Natural killer cell (primary cell): ENCODE measurements around the gene NR2F6. TPM values are rescaled to one million over a fixed set of nuclear protein-coding genes. Genes with fewer than 3 reads are reported as not detected.
"Not testable (repeated sequence)": the region's sequence is repeated elsewhere in the genome, so short reads cannot be mapped to it uniquely, and the experiment has no call there.

Experiments
- ATAC-seq, 3 donors: fragments of 150-1000 bp in 2 of 3; fragments of 200-7000 bp in 1 of 3; cut with Tn5 transposase; 1 replicate in 1 of 3; 2 replicates in 2 of 3; pipeline ENCODE4 v1.10.0; 2021; ENCODE audit warnings: mild to moderate bottlenecking in 2 of 3, moderate library complexity in 2 of 3
- DNase-seq, 2 donors: peaks; one replicate each; pipeline versions ENCODE4 v3.0.0 to v3.0.0-alpha.2; 2013 to 2021; ENCODE audit warnings: mixed read lengths in 1 of 2
- H3K27ac ChIP-seq: one replicate; pipeline ENCODE4 v1.5.1; 2013; ENCODE audit warnings: mild to moderate bottlenecking, low read length
- H3K27me3 ChIP-seq: one replicate; pipeline ENCODE4 v1.6.1; 2013; ENCODE audit warnings: low read length; ENCODE audit not compliant: control insufficient read depth, insufficient read depth
- H3K36me3 ChIP-seq: one replicate; pipeline ENCODE4 v1.6.1; 2013; ENCODE audit warnings: low read length; ENCODE audit not compliant: control insufficient read depth, insufficient read depth
- H3K4me1 ChIP-seq: one replicate; pipeline ENCODE4 v1.6.1; 2013; ENCODE audit warnings: low read length; ENCODE audit not compliant: control insufficient read depth, insufficient read depth
- H3K4me3 ChIP-seq: one replicate; pipeline ENCODE4 v1.5.1; 2013; ENCODE audit warnings: low read length
- H3K9me3 ChIP-seq: one replicate; pipeline ENCODE4 v1.6.1; 2013; ENCODE audit warnings: low read length; ENCODE audit not compliant: control insufficient read depth, insufficient read depth
- H3K27ac Mint-ChIP-seq, 2 donors: one replicate each; pipeline ENCODE4 v1.8.0; 2022; ENCODE audit warnings: mild to moderate bottlenecking in 2 of 2, mixed read lengths in 2 of 2, moderate library complexity in 1 of 2
- H3K27me3 Mint-ChIP-seq, 2 donors: one replicate each; pipeline ENCODE4 v1.8.0; 2022; ENCODE audit warnings: low read depth in 2 of 2, mixed read lengths in 2 of 2
- H3K36me3 Mint-ChIP-seq: one replicate; pipeline ENCODE4 v1.8.0; 2022; ENCODE audit warnings: mixed read lengths
- H3K4me1 Mint-ChIP-seq, 2 donors: one replicate each; pipeline ENCODE4 v1.8.0; 2022; ENCODE audit warnings: mixed read lengths in 2 of 2
- H3K4me3 Mint-ChIP-seq: one replicate; pipeline ENCODE4 v1.8.0; 2022; ENCODE audit warnings: mild to moderate bottlenecking, moderate library complexity, mixed read lengths
- H3K9me3 Mint-ChIP-seq, 2 donors: one replicate each; pipeline ENCODE4 v1.8.0; 2022; ENCODE audit warnings: mixed read lengths in 2 of 2
- WGBS: methylation state at CpG from one replicate; pipeline ENCODE4 v1.1.7; 2013; ENCODE audit warnings: missing lambda C conversion rate; ENCODE audit not compliant: insufficient coverage; 5-methylcytosine and 5-hydroxymethylcytosine counted together
- intact Hi-C: fragments of 100-400 bp; cut with micrococcal nuclease; formaldehyde crosslinking; loops from one replicate; pipeline ENCODE4 v1.14.2; 2022
- total RNA-seq, 4 donors: library from RNA; stranded (reverse); fragments of 120-200 nt in 1 of 4; gene quantifications; one replicate each; pipeline versions ENCODE4 v1.2.3 to v1.2.4, GENCODE V29; 2013 to 2022
- TF ChIP-seq, protein P1 (sequence below): fragments of 200-600 bp; IDR thresholded peaks from one replicate; pipeline ENCODE4 v1.8.0; 2022; ENCODE audit warnings: antibody characterized with exemption

NR2F6 gene
- total RNA-seq, 3 donors from 2014 or later (not counting 1 experiment from before 2014, with no cell fraction given): 1.3 to 4.2 (median 1.8) TPM

DNA sequence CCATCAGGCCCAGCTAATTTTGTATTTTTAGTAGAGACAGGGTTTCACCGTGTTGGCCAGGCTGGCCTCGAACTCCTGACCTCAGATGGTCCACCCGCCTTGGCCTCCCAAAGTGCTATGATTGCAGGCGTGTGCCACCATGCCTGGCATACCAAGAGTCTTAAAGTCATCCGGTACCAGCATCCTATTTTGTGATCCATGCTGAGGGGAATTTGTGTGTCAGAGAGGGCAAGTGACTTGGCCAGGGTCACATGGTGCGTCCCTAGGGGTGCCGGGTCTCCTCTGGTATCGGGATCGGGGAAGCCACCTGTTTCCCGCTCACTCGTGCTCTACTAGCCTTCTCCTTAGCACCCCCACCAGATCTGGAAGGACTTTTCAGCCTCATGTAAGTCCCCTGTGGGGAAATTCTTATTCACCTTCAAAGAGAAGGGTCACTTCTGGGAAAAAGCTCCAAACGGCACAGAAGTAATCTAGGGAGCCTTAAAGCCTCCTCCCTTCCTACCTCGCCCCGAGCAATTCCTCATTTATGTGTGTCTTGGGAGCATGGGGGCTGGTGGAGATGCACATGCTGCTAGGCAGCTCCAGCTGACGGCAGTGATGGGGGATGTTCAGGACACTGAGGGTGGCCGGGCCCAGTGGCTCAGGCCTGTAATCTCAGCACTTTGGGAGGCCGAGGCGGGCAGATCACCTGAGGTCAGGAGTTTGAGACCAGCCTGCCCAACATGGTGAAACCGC, 29.9 kb upstream of the NR2F6 start:
- Histone ChIP-seq H3K27ac (no peak overlapping the region), H3K4me3 (no peak overlapping the region), H3K36me3 (peaks cover 51% of the 10 kb centered on the region), H3K27me3 (no peaks in the 10 kb centered on the region), H3K9me3 (no peaks in the 10 kb centered on the region), H3K4me1 (no peaks in the 10 kb centered on the region)
- DNase-seq: no peak
- ATAC-seq: no peak
- H3K27me3 Mint-ChIP-seq: no peaks in the 10 kb centered on the region
- no peak overlapping the region for H3K4me3 Mint-ChIP-seq
- WGBS: 98% methylated on average over 17 of the region's 19 CpGs
- TF ChIP-seq, protein P1, sequence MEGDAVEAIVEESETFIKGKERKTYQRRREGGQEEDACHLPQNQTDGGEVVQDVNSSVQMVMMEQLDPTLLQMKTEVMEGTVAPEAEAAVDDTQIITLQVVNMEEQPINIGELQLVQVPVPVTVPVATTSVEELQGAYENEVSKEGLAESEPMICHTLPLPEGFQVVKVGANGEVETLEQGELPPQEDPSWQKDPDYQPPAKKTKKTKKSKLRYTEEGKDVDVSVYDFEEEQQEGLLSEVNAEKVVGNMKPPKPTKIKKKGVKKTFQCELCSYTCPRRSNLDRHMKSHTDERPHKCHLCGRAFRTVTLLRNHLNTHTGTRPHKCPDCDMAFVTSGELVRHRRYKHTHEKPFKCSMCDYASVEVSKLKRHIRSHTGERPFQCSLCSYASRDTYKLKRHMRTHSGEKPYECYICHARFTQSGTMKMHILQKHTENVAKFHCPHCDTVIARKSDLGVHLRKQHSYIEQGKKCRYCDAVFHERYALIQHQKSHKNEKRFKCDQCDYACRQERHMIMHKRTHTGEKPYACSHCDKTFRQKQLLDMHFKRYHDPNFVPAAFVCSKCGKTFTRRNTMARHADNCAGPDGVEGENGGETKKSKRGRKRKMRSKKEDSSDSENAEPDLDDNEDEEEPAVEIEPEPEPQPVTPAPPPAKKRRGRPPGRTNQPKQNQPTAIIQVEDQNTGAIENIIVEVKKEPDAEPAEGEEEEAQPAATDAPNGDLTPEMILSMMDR: no peak
- intact Hi-C loops: no loop called here
- H3K4me1 Mint-ChIP-seq: no peaks in the 10 kb centered on the region
- no peaks in the 10 kb centered on the region for H3K9me3 Mint-ChIP-seq
- H3K36me3 Mint-ChIP-seq: no peaks in the 10 kb centered on the region
- no peak overlapping the region for H3K27ac Mint-ChIP-seq

DNA sequence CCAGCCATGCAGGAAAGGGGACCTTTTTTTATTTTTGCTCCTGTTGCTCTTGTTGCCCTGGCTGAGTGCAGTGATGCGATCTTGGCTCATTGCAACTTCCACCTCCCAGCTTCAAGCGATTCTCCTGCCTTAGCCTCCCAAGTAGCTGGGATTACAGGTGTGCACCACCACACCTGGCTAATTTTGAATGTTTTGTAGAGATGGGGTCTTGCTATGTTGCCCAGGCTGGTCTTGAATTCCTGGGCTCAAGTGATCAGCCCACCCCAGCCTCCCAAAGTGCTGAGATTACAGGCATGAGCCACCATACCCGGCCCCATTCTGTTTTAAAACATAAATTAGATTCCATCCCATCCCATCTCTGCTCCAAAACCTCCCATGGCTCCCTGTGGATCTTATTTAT, 29.2 kb upstream of the NR2F6 start:
- H3K27me3 Mint-ChIP-seq, H3K4me3 ChIP-seq, H3K9me3 ChIP-seq, H3K4me1 ChIP-seq, intact Hi-C loops, H3K4me1 Mint-ChIP-seq, H3K27ac ChIP-seq, H3K9me3 Mint-ChIP-seq, H3K27me3 ChIP-seq, ATAC-seq, H3K36me3 Mint-ChIP-seq, DNase-seq, H3K4me3 Mint-ChIP-seq, H3K27ac Mint-ChIP-seq: not testable (repeated sequence)
- peaks cover 55% of the 10 kb centered on the region for H3K36me3 ChIP-seq
- WGBS: 100% methylated on average over 2 of the region's 3 CpGs

DNA sequence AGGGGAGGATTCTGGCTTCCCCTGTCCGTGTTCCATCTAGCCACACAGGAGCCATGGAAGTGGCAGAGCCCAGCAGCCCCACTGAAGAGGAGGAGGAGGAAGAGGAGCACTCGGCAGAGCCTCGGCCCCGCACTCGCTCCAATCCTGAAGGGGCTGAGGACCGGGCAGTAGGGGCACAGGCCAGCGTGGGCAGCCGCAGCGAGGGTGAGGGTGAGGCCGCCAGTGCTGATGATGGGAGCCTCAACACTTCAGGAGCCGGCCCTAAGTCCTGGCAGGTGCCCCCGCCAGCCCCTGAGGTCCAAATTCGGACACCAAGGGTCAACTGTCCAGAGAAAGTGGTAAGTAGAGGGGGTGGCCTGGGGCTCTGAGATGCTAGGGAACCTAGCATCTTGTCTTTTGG, 23.0 kb upstream of the NR2F6 start:
- H3K27ac ChIP-seq: no peak overlapping the region
- TF ChIP-seq, protein P1: no peak
- peaks cover 22% of the 10 kb centered on the region for H3K36me3 ChIP-seq
- no peak overlapping the region for H3K4me3 ChIP-seq
- H3K27me3 Mint-ChIP-seq: no peaks in the 10 kb centered on the region
- no peak for ATAC-seq
- H3K9me3 Mint-ChIP-seq: no peaks in the 10 kb centered on the region
- no peaks in the 10 kb centered on the region for H3K27me3 ChIP-seq
- H3K27ac Mint-ChIP-seq: no peak overlapping the region
- peaks cover 24% of the 10 kb centered on the region for H3K4me1 ChIP-seq
- H3K9me3 ChIP-seq: no peaks in the 10 kb centered on the region
- no peak for DNase-seq
- intact Hi-C loops: loop anchor here (5.0 kb wide), 1 partner anchor 41 kb away; the partner anchor contains the start of gene OCEL1
- H3K36me3 Mint-ChIP-seq: no peaks in the 10 kb centered on the region
- H3K4me1 Mint-ChIP-seq: peaks cover 15 to 16% of the 10 kb centered on the region in 2 donors
- H3K4me3 Mint-ChIP-seq: peak overlapping the region; percentile 56
- WGBS: 97% methylated on average over 13 of the region's 13 CpGs

DNA sequence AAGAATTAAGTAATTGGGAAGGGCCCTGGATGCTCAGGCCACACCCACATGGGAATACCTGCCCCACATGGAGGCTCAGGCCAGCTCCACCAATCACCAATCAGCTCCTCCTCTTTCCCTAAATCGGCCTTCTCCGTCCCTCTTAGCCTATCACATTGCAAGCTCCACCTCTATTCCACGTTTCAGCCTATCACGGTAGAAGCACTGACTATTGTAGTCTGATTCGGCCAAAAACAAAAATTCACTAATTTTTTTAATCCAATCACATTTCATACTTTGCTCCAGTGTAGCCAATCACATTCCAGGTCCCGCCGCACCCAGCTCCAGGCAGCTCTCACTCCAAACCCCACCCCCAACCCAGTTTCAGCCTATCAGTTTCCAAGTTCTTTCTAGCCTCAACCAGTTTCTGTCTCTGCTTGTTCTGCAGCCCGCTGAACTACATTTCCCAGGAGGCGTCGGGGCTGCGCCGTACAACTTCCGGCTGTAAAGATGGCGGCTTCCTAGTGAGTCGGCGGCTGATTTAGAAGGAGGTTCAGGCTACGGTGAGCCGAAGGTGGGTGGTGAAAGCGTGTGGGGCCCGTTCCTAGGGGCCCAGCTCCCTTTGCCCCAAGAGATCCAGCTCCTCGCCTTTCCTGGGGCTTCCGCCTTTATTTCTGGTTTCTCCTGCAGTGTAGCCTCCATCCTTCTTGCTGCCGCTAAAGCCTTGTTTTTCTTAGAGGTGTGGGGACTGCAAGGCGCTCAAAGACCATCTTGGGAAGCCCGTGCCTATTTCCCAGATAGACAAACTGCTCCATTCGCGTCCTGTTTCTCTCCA, 21.5 kb upstream of the NR2F6 start, which contains the start of gene BABAM1:
Gene BABAM1, plus strand, starts transcription at position 469 of the 814 bp plus-strand sequence. CDS start 1,364 bp downstream, outside the sequence.
- no peaks in the 10 kb centered on the region for H3K36me3 Mint-ChIP-seq
- WGBS: 0% methylated on average over 27 of the region's 27 CpGs
- Histone ChIP-seq H3K4me1 (peaks cover 24% of the 10 kb centered on the region), H3K4me3 (peak within 1 kb of the TSS; percentile 82), H3K27me3 (no peaks in the 10 kb centered on the region), H3K27ac (peak within 1 kb of the TSS; percentile 63), H3K9me3 (no peaks in the 10 kb centered on the region), H3K36me3 (peaks cover 17% of the 10 kb centered on the region)
- no peaks in the 10 kb centered on the region for H3K27me3 Mint-ChIP-seq
- DNase-seq (peak; percentile 86 to 98), ATAC-seq (peak; percentile 90 to 97 (median 91))
- TF ChIP-seq, protein P1: no peak
- H3K9me3 Mint-ChIP-seq: no peaks in the 10 kb centered on the region
- intact Hi-C loops: loop anchor here (1.0 to 5.0 kb wide), 3 partner anchors 38 to 70 kb away; partner anchors contain the start of genes GTPBP3, MRPL34 and OCEL1
- H3K4me1 Mint-ChIP-seq: peaks cover 15 to 16% of the 10 kb centered on the region in 2 donors
- peak within 1 kb of the TSS; percentile 85 for H3K27ac Mint-ChIP-seq
- peak within 1 kb of the TSS; percentile 88 for H3K4me3 Mint-ChIP-seq
